Spleen (tissue), 11 donors: ENCODE data around the gene ACYP2. TPM values are rescaled to one million over a fixed set of nuclear protein-coding genes. Genes with fewer than 3 reads are reported as not detected.

Source experiments
- DNase-seq: peaks from one replicate; pipeline ENCODE4 v3.0.0-alpha.2; 2020
- H3K27ac ChIP-seq, 8 donors: fragments of 200-600 bp; sonication (generic) in 7 of 8; 1 replicate in 4 of 8; 2 replicates in 4 of 8; pipeline versions ENCODE4 v1.5.0 to v1.8.0; 2016 to 2021; ENCODE audit warnings: inconsistent platforms in 4 of 8, mild to moderate bottlenecking in 4 of 8, moderate library complexity in 1 of 8
- H3K27me3 ChIP-seq, 7 donors: fragments of 200-600 bp; sonication (generic) in 6 of 7; replicated peaks in 1 of 7; 1 replicate in 4 of 7; 2 replicates in 3 of 7; pipeline versions ENCODE4 v1.5.0 to v1.8.0; 2016 to 2021; ENCODE audit warnings: inconsistent platforms in 3 of 7, mild to moderate bottlenecking in 1 of 7
- H3K36me3 ChIP-seq, 6 donors: fragments of 200-600 bp; sonication (generic) in 5 of 6; 1 replicate in 4 of 6; 2 replicates in 2 of 6; pipeline versions ENCODE4 v1.5.0 to v1.8.0; 2016 to 2021; ENCODE audit warnings: inconsistent platforms in 2 of 6
- H3K4me1 ChIP-seq, 6 donors: fragments of 200-600 bp; sonication (generic) in 5 of 6; 1 replicate in 3 of 6; 2 replicates in 3 of 6; pipeline versions ENCODE4 v1.5.0 to v1.8.0; 2016 to 2021; ENCODE audit warnings: inconsistent platforms in 3 of 6
- H3K4me3 ChIP-seq, 8 donors: fragments of 200-600 bp; sonication (generic) in 7 of 8; 1 replicate in 4 of 8; 2 replicates in 4 of 8; pipeline versions ENCODE4 v1.5.0 to v1.8.0; 2016 to 2021; ENCODE audit warnings: inconsistent platforms in 4 of 8, mild to moderate bottlenecking in 4 of 8, moderate library complexity in 2 of 8
- H3K9me3 ChIP-seq, 8 donors: fragments of 200-600 bp; sonication (generic) in 7 of 8; 1 replicate in 4 of 8; 2 replicates in 4 of 8; pipeline versions ENCODE4 v1.5.0 to v1.8.0; 2016 to 2021; ENCODE audit warnings: inconsistent platforms in 4 of 8
- POLR2A ChIP-seq, 3 donors: fragments of 450-650 bp; IDR thresholded peaks; one replicate each; pipeline ENCODE4 v1.5.1; 2017; ENCODE audit warnings: antibody characterized with exemption in 3 of 3, mild to moderate bottlenecking in 1 of 3
- POLR2AphosphoS5 ChIP-seq, 3 donors: sonication (generic); formaldehyde crosslinking; IDR thresholded peaks; one replicate each; pipeline ENCODE4 v1.5.1; 2017; ENCODE audit warnings: antibody characterized with exemption in 3 of 3
- WGBS, 5 donors: extraction: QIAGEN DNeasy Blood & Tissue Kit in 3 of 5; methylation state at CpG; one replicate each; pipeline versions ENCODE4 v1.1.5 to v1.1.7; 2013 to 2018; 5-methylcytosine and 5-hydroxymethylcytosine counted together
- intact Hi-C: fragments of 100-400 bp; cut with DNase I; formaldehyde crosslinking; loops from one replicate; pipeline ENCODE4 v1.15.0; 2023; ENCODE audit warnings: low total_unique reads
- polyA plus RNA-seq, 3 donors: library from polyadenylated mRNA; stranded (reverse); fragments of 200-250 nt; gene quantifications; one replicate each; pipeline ENCODE4 v1.2.1, GENCODE V29; 2013
- total RNA-seq, 7 donors: library from RNA; depleted of rRNA in 3 of 7; stranded (reverse); fragments of >200 nt in 3 of 7; fragmentation: NEBNext Ultra II Directional in 4 of 7; extraction: Animal tissue kit (Norgen Biotek cat#: 25700) in 4 of 7; gene quantifications; one replicate each; pipeline versions ENCODE4 v1.1.0 to v1.2.1, GENCODE V29; 2016 to 2021
- TF ChIP-seq, protein P1 (sequence below), 11 experiments: fragments of 200-600 bp in 7 of 11; fragments of 450-650 bp in 4 of 11; sonication (generic) in 4 of 11; IDR thresholded peaks in 8 of 11; conservative IDR thresholded peaks in 3 of 11; 1 replicate in 7 of 11; 2 replicates in 4 of 11; pipeline versions ENCODE4 v1.4.0 to v1.8.0; 2016 to 2021; ENCODE audit warnings: antibody characterized with exemption in 11 of 11, inconsistent platforms in 4 of 11, mild to moderate bottlenecking in 1 of 11
- donor health status: healthy with polysubstance abuse.
- donor health status: DM: no; HTN: no; CAD: no; lungs with moderate emphysema.
- donor health status: DM: no; HTN: no; CAD: no.
- donor health status: Bipolar disorder and iron deficiency.
- donor health status: healthy.
- donor health status: DM: no; HTN: no; CAD: no.
- donor health status: DM: yes; HTN: yes; CAD: no.

ACYP2 gene
- total and polyA plus RNA-seq, 10 donors = 14.6 to 32.3 (median 21.7) TPM

DNA sequence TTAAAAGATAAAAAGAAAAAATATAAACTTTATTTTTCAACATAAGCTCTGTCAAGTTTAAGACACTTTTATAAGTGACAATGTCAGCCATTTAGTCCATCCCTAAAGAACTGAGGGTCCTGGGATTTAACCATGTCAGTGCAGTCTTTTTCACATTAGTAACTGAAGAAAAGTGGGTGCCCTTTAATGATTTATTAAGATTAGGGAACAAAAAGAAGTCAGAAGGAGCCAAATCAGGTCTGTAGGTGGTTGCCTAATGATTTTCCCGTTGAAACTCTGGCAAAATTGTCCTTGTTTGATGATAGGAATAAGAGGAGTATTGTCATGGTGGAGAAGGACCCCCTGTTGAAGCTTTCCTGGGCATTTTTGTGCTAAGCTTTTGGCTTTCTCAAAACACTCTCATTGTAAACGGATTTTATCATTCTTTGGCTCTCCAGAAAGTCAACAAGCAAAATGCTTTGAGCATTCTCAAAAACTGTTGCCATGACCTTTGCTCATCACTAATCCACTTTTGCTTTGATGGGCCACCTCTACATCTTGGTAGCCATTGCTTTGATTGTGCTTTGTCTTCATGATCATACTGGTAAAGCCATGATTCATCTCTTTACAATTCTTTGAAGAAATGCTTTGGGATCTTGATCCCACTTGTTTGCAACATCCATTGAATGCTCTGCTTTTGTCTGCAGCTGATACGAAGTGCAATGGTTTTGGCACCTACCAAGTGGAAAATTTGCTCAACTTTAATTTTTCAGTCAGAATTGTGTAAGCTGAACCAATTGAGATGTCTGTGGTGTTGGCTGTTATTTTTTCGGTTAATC, 118.6 kb downstream of the ACYP2 start:
- intact Hi-C loops = no loop called here
- Histone ChIP-seq H3K4me1 (no peaks in the 10 kb centered on the region), H3K9me3 (peaks cover 0 to 14% (median 2%) of the 10 kb centered on the region in 8 donors), H3K27ac (no peak overlapping the region), H3K4me3 (no peak overlapping the region), H3K36me3 (no peaks in the 10 kb centered on the region), H3K27me3 (no peaks in the 10 kb centered on the region)
- no peak for DNase-seq
- WGBS, 5 donors = 58 to 76% (median 72%) methylated on average over 4 of the region's 4 CpGs
- no peak for TF ChIP-seq POLR2AphosphoS5 (IDR thresholded peaks at IDR 0.05)
- no peak for TF ChIP-seq POLR2A (IDR thresholded peaks at IDR 0.05)
- TF ChIP-seq, protein P1, sequence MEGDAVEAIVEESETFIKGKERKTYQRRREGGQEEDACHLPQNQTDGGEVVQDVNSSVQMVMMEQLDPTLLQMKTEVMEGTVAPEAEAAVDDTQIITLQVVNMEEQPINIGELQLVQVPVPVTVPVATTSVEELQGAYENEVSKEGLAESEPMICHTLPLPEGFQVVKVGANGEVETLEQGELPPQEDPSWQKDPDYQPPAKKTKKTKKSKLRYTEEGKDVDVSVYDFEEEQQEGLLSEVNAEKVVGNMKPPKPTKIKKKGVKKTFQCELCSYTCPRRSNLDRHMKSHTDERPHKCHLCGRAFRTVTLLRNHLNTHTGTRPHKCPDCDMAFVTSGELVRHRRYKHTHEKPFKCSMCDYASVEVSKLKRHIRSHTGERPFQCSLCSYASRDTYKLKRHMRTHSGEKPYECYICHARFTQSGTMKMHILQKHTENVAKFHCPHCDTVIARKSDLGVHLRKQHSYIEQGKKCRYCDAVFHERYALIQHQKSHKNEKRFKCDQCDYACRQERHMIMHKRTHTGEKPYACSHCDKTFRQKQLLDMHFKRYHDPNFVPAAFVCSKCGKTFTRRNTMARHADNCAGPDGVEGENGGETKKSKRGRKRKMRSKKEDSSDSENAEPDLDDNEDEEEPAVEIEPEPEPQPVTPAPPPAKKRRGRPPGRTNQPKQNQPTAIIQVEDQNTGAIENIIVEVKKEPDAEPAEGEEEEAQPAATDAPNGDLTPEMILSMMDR (IDR thresholded peaks at IDR 0.05 in 8 of 11, conservative IDR thresholded peaks at IDR 0.05 in 3 of 11) = no peak

DNA sequence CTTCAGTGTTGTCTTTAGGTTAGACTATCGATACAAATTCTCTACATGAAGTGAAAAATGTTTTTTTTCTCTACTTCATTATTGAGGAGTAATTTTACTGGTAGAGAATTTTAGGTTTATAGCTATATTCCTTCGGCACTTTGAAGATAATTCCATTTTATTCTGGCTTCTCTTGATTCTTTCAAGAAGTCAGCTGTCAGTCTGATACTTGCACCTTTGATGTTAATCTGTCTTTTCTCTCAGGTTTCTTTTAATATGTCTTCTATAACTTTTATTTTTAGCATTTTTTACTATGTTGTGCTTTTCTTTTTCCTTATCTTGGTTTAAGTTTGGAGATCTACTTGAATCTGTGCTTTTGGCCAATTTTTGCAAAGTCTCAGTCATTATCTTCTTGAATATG, 122.0 kb downstream of the ACYP2 start:
- WGBS, 5 donors = 93 to 100% (median 94%) methylated on average over 2 of the region's 2 CpGs
- TF ChIP-seq POLR2A (IDR thresholded peaks at IDR 0.05) (no peak), POLR2AphosphoS5 (IDR thresholded peaks at IDR 0.05) (no peak)
- TF ChIP-seq, protein P1 (IDR thresholded peaks at IDR 0.05 in 8 of 11, conservative IDR thresholded peaks at IDR 0.05 in 3 of 11) = no peak
- Histone ChIP-seq H3K27ac (no peak overlapping the region), H3K27me3 (no peaks in the 10 kb centered on the region), H3K36me3 (no peaks in the 10 kb centered on the region), H3K4me3 (no peak overlapping the region), H3K4me1 (no peaks in the 10 kb centered on the region), H3K9me3 (peaks cover 0 to 10% (median 2%) of the 10 kb centered on the region in 8 donors)
- no peak for DNase-seq
- intact Hi-C loops = no loop called here

DNA sequence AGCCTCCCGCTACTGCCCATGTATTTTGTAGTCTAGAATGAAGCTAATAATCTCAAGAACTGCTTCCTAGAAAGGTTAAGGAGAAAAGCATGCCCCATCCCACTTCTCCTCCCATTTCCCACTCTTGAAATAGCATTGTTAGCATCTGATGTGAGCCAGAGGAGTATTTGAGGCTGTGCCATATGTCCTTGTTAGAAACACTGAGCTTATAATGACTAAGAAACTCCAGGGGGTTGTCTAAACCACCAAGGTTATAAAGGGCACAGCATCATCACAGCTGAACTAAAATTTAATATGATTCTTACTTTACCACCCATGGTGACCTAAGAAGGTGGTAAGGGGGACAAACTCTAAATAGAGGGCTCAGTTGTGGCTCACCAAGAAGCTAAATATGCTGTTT, 124.0 kb downstream of the ACYP2 start:
- WGBS, 5 donors = 77 to 87% (median 82%) methylated on average over 1 of the region's 1 CpG
- Histone ChIP-seq H3K4me3 (no peak overlapping the region), H3K27me3 (no peaks in the 10 kb centered on the region), H3K36me3 (no peaks in the 10 kb centered on the region), H3K9me3 (peaks cover 0 to 7% (median 0%) of the 10 kb centered on the region in 8 donors), H3K27ac (peak overlapping the region in 1 of 8 donors; percentile 19), H3K4me1 (no peaks in the 10 kb centered on the region)
- DNase-seq = no peak
- TF ChIP-seq, protein P1 (IDR thresholded peaks at IDR 0.05 in 8 of 11, conservative IDR thresholded peaks at IDR 0.05 in 3 of 11) = no peak
- TF ChIP-seq POLR2A (IDR thresholded peaks at IDR 0.05) (no peak), POLR2AphosphoS5 (IDR thresholded peaks at IDR 0.05) (no peak)
- intact Hi-C loops = no loop called here
